GM12878 (cell line): ENCODE results near the gene YES1.

Experiments
- CTCF ChIP-seq, 3 experiments: IDR thresholded peaks in 2 of 3; conservative IDR thresholded peaks in 1 of 3; 2 replicates each; pipeline ENCODE4 v1.5.1; 2011; ENCODE audit warnings: low read depth in 3 of 3, low read length in 3 of 3, mild to moderate bottlenecking in 3 of 3, control low read depth in 2 of 3, moderate library complexity in 2 of 3, inconsistent platforms in 1 of 3, mixed read lengths in 1 of 3; ENCODE audit not compliant: control insufficient read depth in 2 of 3, insufficient read depth in 1 of 3; ENCODE audit errors: extremely low read depth in 1 of 3
- E2F4 ChIP-seq: IDR thresholded peaks from 2 replicates; pipeline ENCODE4 v1.6.1; 2012; ENCODE audit warnings: low read depth, low read length, improper control_type of control experiment
- E2F8 ChIP-seq: fragments of 450-650 bp; IDR thresholded peaks from 2 replicates; pipeline ENCODE4 v1.6.1; 2018; ENCODE audit warnings: mild to moderate bottlenecking, low read depth, moderate library complexity; ENCODE audit not compliant: partially characterized antibody
- EZH2 ChIP-seq: IDR thresholded peaks from 2 replicates; pipeline ENCODE4 v1.6.1; 2012; ENCODE audit warnings: low read depth, mild to moderate bottlenecking, control low read depth, inconsistent platforms, low read length, borderline replicate concordance; ENCODE audit not compliant: control insufficient read depth
- JUND ChIP-seq: IDR thresholded peaks from 2 replicates; pipeline ENCODE4 v1.6.1; 2012; ENCODE audit warnings: low read depth, mild to moderate bottlenecking, low read length, improper control_type of control experiment, moderate library complexity
- MEF2A ChIP-seq: IDR thresholded peaks from 2 replicates; pipeline ENCODE4 v1.6.1; 2011; ENCODE audit warnings: low read depth, mild to moderate bottlenecking, low read length, moderate library complexity; ENCODE audit not compliant: insufficient read depth
- PRDM15 ChIP-seq: fragments of 450-650 bp; formaldehyde crosslinking; IDR thresholded peaks from 2 replicates; pipeline ENCODE4 v1.4.0; 2020; ENCODE audit warnings: mild to moderate bottlenecking, moderate library complexity
- RFX5 ChIP-seq: IDR thresholded peaks from 2 replicates; pipeline ENCODE4 v1.6.1; 2011; ENCODE audit warnings: low read depth, low read length, improper control_type of control experiment
- TBL1XR1 ChIP-seq: IDR thresholded peaks from 2 replicates; pipeline ENCODE4 v1.6.1; 2012; ENCODE audit warnings: low read depth, low read length, improper control_type of control experiment

GRCh38 chr18:809985-810642 lies 1.9 kb downstream of the YES1 start:
- peak; percentile 23; the same call in 1 of the 2 replicates for TF ChIP-seq TBL1XR1
- no peak for TF ChIP-seq MEF2A
- TF ChIP-seq E2F8, result no peak
- TF ChIP-seq CTCF (IDR thresholded peaks at IDR 0.05 in 2 of 3, conservative IDR thresholded peaks at IDR 0.05 in 1 of 3; ENCODE audit: control insufficient read depth in 2 of 3, extremely low read depth in 1 of 3, insufficient read depth in 1 of 3, low read depth in 3 of 3, low read length in 3 of 3), result no peak
- no peak for TF ChIP-seq RFX5
- no peak for TF ChIP-seq JUND
- no peak for TF ChIP-seq EZH2
- no peak for TF ChIP-seq PRDM15 (CRISPR knock-in tag)
- no peak for TF ChIP-seq E2F4
